Measurements from ENCODE around the gene ARHGAP33. TPM values are rescaled to one million over a fixed set of nuclear protein-coding genes. Genes with fewer than 3 reads are reported as not detected.

The ARHGAP33 gene
- total RNA-seq, 1 donor from 2014 or later, result 15.2 TPM

DNA sequence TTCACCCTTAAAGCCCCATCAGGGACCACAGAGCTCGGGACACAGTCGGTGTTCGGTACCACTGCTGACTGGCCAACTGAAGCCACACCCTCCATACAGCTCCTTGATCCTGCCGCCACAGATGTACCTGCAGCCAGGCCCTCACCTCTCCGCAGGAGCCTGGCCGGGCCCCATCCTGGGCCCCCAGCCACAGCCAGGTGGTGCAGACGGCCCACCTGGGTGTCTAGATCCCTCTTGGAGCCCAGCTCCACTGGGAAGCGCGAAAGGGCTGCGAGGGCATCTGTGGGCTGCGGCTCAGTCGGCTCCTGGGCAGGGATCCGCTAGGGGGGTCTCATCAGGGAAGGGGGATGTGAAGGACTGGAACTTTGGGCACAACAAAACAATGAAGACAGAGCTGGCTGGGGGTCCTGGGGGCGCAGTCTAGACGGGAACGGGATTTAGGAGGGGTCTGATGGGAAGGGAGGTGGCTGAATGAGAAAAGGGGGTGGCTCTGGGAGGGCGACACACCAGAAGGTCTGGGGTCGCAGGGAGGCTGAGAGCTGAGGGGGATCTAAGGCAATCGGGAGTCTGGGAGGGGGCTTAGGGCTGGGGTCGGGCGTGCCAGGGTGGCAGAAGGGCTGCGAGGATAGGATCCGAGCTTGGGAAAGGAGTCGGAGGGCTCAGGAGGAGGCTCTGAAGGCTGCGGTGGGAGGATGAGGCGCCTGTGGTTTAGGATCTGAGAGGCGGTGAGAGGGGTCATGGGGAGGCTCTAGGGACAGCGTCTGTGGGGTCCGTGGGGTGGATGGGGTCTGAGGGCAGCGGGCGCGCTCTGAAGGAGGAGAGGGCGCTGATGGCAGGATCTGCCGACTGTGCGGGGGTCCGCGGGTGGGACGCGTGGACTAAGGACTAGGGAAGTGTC is 21.5 kb downstream of the ARHGAP33 start:
- no peaks in the 10 kb centered on the region for H3K4me1 Mint-ChIP-seq (ENCODE audit: unreplicated experiment)
- H3K27ac Mint-ChIP-seq (ENCODE audit: unreplicated experiment), result no peak overlapping the region
- DNase-seq (ENCODE audit: extremely low spot score, unreplicated experiment), result no peak
- no peaks in the 10 kb centered on the region for H3K9me3 Mint-ChIP-seq (ENCODE audit: unreplicated experiment)
- no peaks in the 10 kb centered on the region for H3K36me3 Mint-ChIP-seq (ENCODE audit: unreplicated experiment)
- H3K27me3 Mint-ChIP-seq (ENCODE audit: unreplicated experiment), result peaks cover 3% of the 10 kb centered on the region
- no peak overlapping the region for H3K4me3 Mint-ChIP-seq (ENCODE audit: unreplicated experiment)
- TF ChIP-seq, protein P1, sequence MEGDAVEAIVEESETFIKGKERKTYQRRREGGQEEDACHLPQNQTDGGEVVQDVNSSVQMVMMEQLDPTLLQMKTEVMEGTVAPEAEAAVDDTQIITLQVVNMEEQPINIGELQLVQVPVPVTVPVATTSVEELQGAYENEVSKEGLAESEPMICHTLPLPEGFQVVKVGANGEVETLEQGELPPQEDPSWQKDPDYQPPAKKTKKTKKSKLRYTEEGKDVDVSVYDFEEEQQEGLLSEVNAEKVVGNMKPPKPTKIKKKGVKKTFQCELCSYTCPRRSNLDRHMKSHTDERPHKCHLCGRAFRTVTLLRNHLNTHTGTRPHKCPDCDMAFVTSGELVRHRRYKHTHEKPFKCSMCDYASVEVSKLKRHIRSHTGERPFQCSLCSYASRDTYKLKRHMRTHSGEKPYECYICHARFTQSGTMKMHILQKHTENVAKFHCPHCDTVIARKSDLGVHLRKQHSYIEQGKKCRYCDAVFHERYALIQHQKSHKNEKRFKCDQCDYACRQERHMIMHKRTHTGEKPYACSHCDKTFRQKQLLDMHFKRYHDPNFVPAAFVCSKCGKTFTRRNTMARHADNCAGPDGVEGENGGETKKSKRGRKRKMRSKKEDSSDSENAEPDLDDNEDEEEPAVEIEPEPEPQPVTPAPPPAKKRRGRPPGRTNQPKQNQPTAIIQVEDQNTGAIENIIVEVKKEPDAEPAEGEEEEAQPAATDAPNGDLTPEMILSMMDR (IDR thresholded peaks at IDR 0.05), result no peak

DNA sequence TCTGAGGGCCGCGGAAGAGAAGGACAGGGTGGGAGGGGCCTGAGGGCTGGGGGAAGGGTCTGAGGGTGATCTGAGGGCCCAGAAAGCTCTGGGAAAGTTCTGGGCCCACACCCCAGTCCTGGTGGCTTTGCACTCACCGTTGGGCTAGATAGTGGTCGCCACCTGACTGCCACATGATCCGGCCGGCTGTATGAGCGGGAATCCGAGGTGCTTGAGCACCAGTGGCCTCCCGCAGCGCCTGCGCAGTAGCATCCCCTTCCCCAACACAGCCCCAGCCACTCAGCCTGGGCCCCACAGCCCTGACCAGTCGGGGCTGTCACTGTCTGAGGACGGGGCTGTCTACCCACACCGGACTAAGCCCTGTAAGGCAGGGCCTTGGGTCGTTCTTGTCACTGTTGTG is 22.3 kb downstream of the ARHGAP33 start:
- Mint-ChIP-seq H3K4me3 (ENCODE audit: unreplicated experiment) (no peak overlapping the region), H3K4me1 (ENCODE audit: unreplicated experiment) (no peaks in the 10 kb centered on the region), H3K27me3 (ENCODE audit: unreplicated experiment) (peaks cover 3% of the 10 kb centered on the region), H3K9me3 (ENCODE audit: unreplicated experiment) (no peaks in the 10 kb centered on the region), H3K27ac (ENCODE audit: unreplicated experiment) (no peak overlapping the region), H3K36me3 (ENCODE audit: unreplicated experiment) (no peaks in the 10 kb centered on the region)
- TF ChIP-seq, protein P1 (IDR thresholded peaks at IDR 0.05), result no peak
- DNase-seq (ENCODE audit: extremely low spot score, unreplicated experiment), result no peak

GRCh38 chr19:35801828-35802227 is 26.5 kb downstream of the ARHGAP33 start:
- H3K9me3 Mint-ChIP-seq (ENCODE audit: unreplicated experiment), result no peaks in the 10 kb centered on the region

GRCh38 chr19:35805526-35806102 is 30.2 kb downstream of the ARHGAP33 start:
- Mint-ChIP-seq H3K27ac (ENCODE audit: unreplicated experiment) (no peak overlapping the region), H3K4me1 (ENCODE audit: unreplicated experiment) (no peaks in the 10 kb centered on the region), H3K9me3 (ENCODE audit: unreplicated experiment) (no peaks in the 10 kb centered on the region), H3K36me3 (ENCODE audit: unreplicated experiment) (no peaks in the 10 kb centered on the region), H3K27me3 (ENCODE audit: unreplicated experiment) (peaks cover 15% of the 10 kb centered on the region), H3K4me3 (ENCODE audit: unreplicated experiment) (no peak overlapping the region)
- DNase-seq (ENCODE audit: extremely low spot score, unreplicated experiment), result no peak
- TF ChIP-seq, protein P1 (IDR thresholded peaks at IDR 0.05), result no peak

More at GRCh38 chr19:35801828-35802227, 26.5 kb downstream of the ARHGAP33 start:
- TF ChIP-seq, protein P1 (IDR thresholded peaks at IDR 0.05), result no peak
- Mint-ChIP-seq H3K4me1 (ENCODE audit: unreplicated experiment) (no peaks in the 10 kb centered on the region), H3K4me3 (ENCODE audit: unreplicated experiment) (no peak overlapping the region), H3K36me3 (ENCODE audit: unreplicated experiment) (no peaks in the 10 kb centered on the region), H3K27ac (ENCODE audit: unreplicated experiment) (no peak overlapping the region), H3K27me3 (ENCODE audit: unreplicated experiment) (peaks cover 3% of the 10 kb centered on the region)
- DNase-seq (ENCODE audit: extremely low spot score, unreplicated experiment), result no peak

DNA sequence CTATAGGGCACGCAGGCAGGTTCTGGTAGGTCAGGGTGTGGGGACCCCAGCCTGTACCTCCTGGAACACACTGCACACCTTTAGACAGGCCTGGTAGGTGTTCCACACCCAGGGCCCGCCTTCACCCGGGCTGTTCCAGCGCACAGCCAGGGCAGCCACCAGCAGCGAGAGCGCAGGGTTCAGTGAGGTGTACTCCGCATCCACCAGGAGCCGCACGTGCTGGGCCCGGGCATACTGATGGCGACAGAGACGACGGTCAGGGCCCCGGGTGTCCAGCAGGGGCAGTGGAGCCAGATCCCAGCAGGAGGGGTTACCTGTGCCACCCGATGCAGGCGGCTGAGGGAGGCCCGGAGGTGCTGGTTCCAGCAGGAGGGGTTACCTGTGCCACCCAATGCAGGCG is 31.2 kb downstream of the ARHGAP33 start:
- peaks cover 18% of the 10 kb centered on the region for H3K27me3 Mint-ChIP-seq (ENCODE audit: unreplicated experiment)
- H3K9me3 Mint-ChIP-seq (ENCODE audit: unreplicated experiment), result no peaks in the 10 kb centered on the region
- no peak for DNase-seq (ENCODE audit: extremely low spot score, unreplicated experiment)
- H3K4me1 Mint-ChIP-seq (ENCODE audit: unreplicated experiment), result no peaks in the 10 kb centered on the region
- no peak overlapping the region for H3K27ac Mint-ChIP-seq (ENCODE audit: unreplicated experiment)
- no peak overlapping the region for H3K4me3 Mint-ChIP-seq (ENCODE audit: unreplicated experiment)
- no peaks in the 10 kb centered on the region for H3K36me3 Mint-ChIP-seq (ENCODE audit: unreplicated experiment)
- TF ChIP-seq, protein P1 (IDR thresholded peaks at IDR 0.05), result no peak

Measured in osteocyte (in vitro differentiated cells).